GM19455 (cell line): ENCODE data around the gene WWOX.

ENCODE experiments used
- ATAC-seq: cut with Tn5 transposase; IDR thresholded peaks from one replicate; pipeline ENCODE4 v1.9.1; 2021; ENCODE audit not compliant: unreplicated experiment

The WWOX gene

DNA sequence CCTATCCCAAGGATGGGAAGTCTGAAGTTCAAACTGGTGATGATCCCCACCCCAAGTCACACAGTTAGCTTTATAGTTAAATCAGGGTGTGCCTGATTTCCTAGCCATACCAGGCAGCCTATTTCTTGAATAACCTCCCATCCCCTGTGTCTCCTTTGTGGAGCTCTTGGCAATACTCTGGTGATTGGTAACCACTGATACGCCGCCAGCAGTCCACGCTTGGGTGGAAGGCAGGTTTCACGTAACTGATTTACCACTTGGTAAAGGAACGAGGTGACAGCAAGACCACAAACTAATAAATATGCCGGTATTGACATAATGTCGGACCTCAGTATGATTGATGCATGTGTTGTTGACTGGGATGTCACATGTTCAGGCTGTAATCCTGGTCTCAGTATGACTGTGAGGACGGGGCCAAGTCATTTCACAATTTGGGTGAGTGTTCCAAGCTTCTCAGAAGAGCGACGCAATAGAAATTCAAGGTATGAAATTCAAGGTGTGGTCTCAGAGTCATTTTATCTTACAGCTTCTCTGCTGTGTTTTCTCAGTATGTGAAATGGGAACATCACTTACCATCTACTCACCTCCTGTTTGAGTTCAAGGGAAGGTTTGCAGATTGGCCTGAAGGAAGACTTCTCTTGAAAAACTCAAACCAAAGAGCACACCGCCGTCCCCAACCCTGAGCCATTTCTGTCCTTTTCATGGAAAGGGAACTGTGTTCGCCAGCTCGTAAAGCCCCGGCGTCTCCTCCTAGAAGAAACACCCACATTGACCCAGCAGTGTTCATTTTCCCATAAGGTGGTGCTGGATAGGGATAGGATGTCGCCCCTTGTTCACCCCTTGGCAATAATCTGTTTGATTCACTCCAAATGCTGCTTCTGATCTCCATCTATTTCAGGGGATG is 678.9 kb downstream of the WWOX start:
- no peak for ATAC-seq

DNA sequence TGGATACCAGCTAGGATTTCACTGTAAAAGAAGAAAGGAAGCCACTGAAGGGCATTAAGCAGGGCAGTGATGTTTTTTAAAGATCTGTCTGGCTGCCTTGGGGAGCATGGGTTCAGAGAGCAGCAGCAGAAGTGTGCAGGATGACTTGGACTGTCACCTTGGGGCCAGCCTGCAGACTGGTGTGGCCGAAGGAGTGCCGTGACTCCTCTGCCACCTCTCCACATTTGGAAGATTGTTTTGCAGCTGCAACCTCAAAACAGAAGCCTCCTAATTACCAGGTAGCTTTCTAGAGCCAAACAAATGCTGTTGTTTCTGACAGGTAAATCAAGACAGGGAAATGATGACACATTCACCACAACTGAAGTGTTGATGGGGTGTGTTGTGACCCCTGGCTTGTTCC is 681.4 kb downstream of the WWOX start:
- ATAC-seq, result no peak

DNA sequence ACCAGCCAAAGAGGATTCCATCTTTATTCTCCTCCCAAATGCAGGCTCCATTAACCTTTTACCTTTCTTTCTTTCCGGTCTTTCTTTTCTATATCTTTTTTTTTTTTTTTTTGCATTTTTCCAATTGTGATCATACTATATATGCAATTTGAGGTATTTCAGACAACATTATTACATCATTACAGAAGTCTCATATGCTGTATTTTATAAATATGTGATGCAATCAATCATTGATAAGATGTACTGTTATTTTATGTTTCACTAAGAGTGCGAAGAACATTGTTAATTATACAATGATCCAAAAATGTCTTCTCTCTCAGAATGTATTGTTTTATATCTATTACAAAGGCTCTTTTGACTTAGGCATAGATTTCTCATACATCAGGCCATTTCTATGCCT is 683.1 kb downstream of the WWOX start:
- ATAC-seq, result no peak

DNA sequence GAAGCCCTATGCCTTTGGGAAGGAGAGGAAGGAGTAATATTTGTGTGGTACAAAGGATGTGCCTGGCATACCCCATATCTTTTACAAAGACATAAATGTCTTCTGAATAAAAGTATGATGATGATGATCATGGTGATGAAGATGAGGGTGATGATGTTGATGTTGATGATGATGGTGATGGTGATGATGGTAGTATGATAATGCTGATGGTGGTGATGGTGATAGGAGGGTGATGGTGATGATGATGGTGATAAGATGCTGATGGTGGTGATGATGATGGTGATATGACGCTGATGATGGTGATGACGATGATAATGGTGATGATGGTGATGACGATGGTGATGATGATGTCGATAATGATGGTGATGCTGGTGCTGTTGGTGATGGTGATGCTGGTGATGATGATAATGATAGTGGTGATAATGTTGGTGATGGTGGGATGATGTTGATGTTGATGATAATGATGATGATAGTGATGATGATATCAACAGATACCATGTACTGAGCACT is 684.2 kb downstream of the WWOX start:
- no peak for ATAC-seq

DNA sequence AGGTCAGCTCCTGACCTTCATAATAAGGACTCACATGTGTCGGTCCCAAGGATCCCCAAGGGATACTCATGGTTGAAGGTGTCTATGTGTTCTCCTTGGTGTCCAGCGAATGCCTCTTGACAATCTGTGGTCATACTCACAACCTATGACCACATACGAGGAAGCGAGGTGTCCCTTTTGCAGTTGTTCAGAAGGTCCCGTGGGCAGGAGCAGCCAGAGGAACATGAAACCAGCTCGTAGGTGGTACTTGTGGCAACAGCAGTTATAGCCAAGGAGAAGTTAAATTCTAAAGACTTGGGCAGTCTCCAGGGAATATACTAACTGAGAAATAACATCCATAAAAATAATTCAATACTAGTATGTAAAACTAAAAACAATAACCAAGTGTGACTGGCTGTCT is 685.3 kb downstream of the WWOX start:
- no peak for ATAC-seq

DNA sequence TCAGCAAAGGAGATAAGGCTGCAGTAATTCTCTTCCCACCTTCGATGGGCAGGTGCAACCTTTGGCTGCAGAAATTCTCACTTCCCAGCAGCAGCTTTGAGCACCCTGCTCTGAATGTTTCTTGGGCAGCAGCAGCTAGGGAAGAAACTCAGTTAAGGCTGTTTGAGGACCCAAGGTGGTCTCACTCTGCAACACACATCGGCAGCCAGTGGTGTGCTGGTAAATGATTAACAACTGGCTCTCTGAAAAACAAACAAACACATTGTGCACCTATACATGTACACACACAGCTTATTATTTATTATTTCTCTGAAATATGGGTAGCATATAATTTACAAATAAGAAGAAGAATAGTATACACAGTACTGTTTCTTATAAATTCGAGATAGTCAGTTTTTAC is 685.8 kb downstream of the WWOX start:
- ATAC-seq, result no peak

DNA sequence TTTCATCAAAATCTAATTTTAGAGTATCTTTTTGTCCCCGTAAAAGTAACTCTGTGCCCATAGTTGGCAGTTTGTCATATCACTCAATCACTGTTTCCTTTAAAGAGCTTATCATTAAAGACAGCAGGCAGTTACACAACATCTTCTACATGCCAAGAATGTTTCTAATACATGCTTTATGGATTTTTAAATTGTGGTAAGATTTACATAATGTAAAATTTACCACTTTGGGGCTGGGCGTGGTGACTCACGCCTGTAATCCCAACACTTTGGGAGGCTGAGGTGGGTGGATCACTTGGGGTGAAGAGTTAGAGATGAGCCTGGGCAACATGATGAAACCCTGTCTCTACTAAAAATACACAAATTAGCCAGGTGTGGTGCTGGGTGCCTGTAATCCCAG is 687.2 kb downstream of the WWOX start:
- no peak for ATAC-seq

DNA sequence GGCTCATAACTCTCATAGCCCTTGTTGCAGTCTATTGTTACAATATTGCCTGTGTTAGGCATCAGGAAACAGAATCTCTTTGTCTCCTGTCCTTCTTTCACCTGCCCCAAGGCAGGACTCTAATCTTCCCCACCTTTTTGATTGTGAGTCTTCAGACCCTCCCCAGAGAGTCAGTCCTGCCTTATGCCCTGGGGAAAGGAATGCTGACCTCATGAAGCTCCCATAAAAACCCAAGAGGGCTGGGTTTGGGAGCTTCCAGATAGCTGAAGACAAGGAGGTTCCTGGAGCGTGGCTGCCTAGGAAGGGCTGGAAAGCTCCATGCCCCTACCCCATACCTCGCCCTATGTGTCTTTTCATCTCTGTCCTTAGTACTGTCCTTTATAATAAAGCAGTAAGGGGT is 688.8 kb downstream of the WWOX start:
- ATAC-seq, result no peak

DNA sequence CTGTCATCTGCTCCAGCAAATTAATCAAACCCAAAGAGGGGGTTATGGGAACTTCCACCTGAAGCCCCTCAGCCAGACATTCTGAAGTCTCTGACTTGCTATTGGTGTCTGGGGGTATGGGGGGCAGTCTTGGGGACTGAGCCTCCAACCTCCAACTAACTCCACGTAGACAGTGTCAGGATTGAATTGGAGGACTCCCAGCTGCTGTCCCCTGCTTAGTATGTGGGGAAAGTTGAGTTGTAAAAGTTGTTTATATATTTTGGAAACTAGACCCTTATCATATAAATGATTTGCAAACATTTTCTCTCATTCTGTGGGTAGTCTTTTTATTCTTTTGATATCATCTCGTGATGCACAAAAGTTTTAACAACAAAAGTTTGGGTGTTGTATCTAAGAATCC is 689.2 kb downstream of the WWOX start:
- no peak for ATAC-seq

DNA sequence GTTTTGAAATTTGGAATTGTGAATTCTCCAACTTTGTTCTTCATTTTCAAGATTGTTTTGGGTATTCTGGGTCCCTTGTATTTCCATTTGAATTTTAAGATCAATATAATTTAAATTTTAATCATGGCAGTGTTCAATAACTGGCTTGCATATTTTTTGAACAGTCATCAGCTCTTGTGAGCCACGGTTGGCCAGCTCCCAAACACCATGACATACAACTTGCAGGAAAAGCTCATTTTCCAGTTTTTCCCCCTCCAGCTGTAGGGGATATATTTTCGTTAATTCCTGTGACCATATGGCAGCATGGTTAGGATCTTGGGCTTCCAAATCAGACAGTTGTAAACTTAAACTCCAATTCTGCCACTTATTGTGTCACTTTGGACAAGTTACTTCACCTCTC is 690.1 kb downstream of the WWOX start:
- ATAC-seq, result no peak

DNA sequence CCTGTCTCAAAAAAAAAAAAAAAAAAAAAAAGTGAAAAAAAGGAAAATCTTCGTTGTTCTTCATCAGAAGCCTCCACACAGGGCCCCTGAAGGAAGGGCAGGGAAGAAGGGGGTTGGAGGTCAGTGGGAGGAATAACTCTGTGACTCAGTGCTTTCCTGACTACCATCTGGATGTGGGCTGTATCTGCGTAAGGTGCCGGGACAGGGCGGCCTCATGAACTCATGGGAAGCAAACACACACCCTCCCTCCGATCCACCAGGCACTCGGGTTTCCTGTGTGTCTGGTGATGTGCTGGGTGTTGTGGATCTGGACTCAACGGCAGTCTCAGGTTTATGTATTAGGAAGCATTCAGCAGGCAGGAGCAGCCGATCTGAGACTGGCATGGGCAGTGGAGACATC is 691.6 kb downstream of the WWOX start:
- ATAC-seq, result no peak

DNA sequence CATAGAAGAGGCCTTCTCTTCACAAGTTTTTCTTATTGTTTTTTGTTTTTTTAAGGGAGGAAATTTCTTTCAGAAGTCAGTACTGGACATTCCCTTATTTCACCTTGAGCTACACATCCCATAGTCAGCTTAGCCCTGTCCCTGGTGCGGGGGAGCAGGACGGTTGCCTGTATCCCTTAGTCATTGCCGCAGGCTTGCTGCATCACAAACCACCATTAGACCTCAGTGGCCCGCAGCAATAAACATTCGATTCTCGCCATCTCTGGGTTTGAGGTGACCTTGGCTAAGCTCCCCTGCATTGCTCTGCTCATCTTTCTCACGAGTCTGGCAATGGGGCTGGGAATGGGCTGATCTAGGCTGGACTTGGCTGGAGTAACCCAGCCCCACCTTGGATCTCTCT is 692.5 kb downstream of the WWOX start:
- ATAC-seq, result no peak

DNA sequence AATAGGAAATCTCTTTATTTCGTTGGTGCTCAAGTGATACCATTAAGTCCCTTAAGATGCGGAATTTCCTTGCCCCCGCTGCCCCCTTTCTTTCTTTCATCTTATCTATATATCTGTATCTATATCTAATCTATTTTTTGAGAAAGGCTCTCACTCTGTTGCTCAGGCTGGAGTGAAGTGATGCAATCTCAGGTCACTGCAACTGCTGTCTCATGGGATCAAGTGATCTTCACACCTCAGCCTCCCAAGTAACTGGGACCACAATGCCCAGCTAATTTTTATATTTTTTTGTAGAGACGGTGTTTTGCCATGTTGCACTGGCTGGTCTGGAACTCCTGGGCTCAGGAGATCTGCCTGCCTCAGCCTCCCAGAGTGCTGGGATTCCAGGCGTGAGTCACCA is 693.5 kb downstream of the WWOX start:
- ATAC-seq, result no peak

DNA sequence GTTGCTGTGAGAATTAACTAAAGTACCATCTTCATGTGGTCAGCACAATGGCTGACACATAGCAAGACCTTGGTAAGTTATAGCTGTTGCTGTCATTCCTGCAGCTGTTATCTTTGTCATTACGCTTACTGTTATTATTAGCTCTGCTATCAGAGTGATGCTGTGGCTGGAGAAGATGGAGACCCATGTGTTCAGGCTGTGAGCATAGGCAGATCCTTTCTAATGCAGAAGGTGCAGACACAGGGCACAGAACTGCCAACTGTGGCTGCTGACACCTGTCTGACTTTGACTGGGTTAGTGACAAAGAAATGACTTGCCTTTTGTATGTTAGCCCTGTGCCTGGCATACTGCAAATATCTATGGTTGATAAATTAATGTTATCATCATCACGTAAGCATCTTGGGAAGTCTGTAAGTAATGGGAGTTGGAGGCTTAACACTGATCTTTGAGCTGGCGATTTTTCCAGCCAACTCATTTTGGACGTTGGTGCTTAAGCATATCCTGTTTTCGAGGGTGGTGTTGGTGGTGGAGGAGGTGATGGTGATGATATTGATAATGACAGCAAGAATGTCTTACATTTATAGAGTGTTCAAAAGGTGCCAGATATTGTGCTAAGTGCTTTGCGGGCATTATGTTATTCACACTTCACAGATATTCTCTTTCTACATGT is 695.3 kb downstream of the WWOX start:
- ATAC-seq, result no peak

DNA sequence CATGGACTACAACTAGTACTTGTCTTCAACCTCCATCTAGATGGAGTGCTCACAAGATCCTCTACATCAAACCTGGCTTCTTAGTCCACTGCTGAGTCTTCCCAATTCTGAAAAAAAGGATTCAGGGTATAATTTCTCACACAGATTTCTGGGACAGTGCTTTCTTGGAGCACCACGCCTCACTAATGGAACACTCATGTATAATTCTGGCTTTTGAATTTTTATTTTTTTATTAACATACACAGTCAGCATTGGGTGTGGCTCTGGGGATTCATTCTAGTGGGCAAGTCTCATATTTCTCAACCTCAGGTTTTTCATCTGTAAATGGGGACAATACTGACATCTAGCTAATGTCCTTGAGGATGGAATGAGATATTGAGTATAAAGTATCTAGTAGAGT is 696.0 kb downstream of the WWOX start:
- no peak for ATAC-seq

DNA sequence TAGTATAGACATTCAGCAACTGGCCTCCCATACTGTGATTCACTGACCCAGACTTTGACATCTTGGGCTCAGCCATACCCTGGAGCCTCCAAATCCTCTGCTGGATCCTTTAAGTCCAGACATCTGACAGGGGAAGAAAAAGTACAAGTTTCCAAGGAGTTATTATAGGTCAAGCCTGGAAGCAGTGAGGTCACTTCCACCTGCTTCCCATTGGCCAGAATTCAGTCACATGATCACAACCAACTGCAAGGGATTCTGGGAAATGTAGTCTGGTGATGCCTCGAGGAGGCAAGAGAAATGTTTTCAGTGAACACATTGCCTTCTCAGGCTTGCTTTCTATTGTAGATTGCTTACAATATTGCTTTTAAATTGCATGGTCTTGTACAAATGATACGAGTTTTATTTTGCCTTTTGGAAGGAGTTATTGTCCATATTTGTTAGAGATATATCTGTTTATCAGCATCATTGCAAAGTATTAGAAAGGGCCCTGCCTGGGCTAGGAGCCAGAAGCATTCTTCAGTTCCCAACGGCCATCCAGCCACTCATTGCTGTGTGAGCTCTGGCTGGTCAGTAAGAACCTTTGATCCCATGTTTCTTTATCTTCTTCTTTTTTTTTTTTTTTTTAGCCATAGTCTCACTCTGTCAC is 696.9 kb downstream of the WWOX start:
- ATAC-seq, result no peak

DNA sequence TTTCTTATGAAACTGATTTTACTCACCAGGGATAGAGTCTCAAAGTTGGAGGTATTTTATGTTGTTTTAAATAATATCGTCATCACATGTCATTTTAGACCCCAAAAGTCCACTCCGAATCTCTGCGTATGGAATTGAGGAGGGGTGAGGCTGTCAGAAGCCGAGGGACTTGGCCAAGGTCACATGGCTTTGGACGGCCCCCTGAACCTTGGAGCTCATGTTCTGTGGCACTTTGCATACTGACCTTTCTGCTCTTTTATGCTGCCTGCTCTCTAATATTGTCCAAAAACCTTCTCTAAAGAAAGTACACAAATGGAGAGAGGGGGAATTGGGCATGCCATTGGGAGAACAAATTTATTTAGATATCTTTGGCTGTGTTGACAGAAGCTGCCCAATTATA is 700.0 kb downstream of the WWOX start:
- no peak for ATAC-seq

DNA sequence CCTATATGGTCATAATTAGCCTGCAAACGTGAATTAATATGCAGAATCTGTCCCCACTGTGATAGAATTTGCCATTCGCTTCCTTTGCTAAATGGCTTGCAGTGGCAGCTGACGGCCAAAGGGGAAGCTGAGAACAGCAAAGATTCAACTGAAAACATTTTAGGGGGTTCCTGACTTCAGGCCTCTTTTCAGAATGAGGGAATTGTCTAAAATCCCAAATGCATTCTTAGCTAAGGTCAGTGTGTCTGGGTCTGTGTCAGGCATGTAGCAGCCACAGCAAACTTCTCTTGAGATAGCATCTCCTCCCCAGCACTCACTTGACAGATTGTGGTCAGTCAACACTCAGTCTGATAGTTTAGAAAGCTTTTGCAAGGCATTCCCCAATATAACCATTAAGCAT is 701.1 kb downstream of the WWOX start:
- ATAC-seq, result no peak

DNA sequence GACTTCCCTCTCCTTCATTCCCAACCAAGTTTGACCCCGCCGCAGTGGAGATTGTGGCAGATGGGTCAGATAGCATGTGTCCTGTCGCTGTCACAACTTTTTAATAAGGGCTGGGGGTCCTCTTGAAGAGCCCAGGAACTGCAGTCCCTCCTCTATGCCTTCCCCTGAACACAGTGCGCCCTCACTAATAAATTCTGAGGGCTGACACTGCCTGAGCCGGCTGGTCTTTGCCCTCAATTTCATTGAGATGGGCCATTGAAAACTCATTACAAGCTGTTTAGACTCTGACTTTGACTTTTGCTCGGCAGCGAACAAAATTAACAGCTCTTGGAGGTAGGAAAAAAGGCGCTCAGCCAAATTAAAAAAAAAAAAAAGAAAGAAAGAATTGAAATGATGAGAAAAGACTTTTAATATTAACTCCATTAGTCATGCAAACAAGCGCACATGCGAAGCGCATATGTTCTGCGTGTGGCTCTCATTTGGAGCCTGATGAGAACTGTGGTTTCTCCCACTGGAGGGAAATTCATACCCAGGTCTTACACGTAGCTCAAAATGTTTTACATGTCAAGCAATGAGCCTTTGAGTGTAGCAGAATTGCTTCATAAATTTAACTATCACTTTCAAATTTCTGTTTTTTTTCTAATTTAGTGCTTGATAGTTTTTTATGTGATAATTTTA is 704.7 kb downstream of the WWOX start:
- ATAC-seq, result no peak

DNA sequence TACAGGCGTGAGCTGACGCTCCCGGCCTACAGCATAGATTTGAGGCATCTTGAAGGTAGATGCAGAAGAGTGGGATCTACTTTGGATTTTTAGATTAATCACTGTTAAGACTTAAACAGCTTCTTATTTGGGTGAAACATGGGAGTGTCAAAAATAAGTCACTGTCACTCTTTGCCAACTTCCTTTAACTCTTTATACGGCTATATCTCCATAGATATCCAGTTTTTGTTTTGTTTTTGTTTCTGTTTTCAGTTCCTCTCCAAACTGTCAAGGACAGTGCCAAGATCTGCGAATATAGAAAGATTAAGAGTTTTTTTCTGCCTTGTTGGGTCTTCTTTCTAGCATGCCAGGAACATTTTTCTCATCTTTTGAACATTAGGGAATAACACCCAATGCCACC is 706.1 kb downstream of the WWOX start:
- no peak for ATAC-seq

DNA sequence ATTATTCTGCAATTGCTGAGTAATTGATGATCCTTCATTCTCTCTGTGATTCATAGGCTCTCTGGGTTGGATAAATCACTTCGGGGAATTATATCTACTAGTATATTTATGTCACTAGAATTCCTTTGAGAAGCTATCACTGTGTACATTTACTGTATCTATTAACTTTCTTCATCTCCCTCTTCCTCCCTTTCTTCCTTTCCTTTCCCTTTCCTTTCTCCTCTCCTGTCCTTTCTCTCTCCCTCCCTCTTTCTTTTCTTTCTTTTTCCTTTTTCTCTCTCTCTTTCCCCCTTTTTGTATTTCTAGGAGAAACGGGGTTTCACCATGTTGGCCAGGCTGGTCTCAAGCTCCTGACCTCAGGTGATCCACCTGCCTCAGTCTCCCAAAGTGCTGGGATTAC is 711.8 kb downstream of the WWOX start:
- ATAC-seq, result no peak
